Left ventricle myocardium inferior (tissue), 1 donor: ENCODE data around the gene ST3GAL2. TPM values are rescaled to one million over a fixed set of nuclear protein-coding genes. Genes with fewer than 3 reads are reported as not detected.

ENCODE experiments used
- DNase-seq: peaks from one replicate; pipeline ENCODE4 v3.0.0-alpha.2; 2020
- H3K27ac ChIP-seq: fragments of 200-600 bp; replicated peaks from 2 replicates; pipeline ENCODE4 v1.8.0; 2021
- H3K27me3 ChIP-seq: fragments of 200-600 bp; 2 replicates; pipeline ENCODE4 v1.8.0; 2021; ENCODE audit warnings: low read depth
- H3K36me3 ChIP-seq: fragments of 200-600 bp; 2 replicates; pipeline ENCODE4 v1.8.0; 2021
- H3K4me1 ChIP-seq: fragments of 200-600 bp; 2 replicates; pipeline ENCODE4 v1.8.0; 2021
- H3K4me3 ChIP-seq: fragments of 200-600 bp; 2 replicates; pipeline ENCODE4 v1.8.0; 2021; ENCODE audit warnings: mild to moderate bottlenecking, moderate library complexity
- H3K9me3 ChIP-seq: fragments of 200-600 bp; replicated peaks from 2 replicates; pipeline ENCODE4 v1.8.0; 2021
- intact Hi-C: fragments of 100-400 bp; cut with micrococcal nuclease; formaldehyde crosslinking; loops from one replicate; pipeline ENCODE4 v1.11.0; 2022
- total RNA-seq: library from RNA; stranded (reverse); fragmentation: NEBNext Ultra II Directional; extraction: Animal tissue kit (Norgen Biotek cat#: 25700); gene quantifications from one replicate; pipeline ENCODE4 v1.2.1, GENCODE V29; 2021
- TF ChIP-seq, protein P1 (sequence below): fragments of 200-600 bp; IDR thresholded peaks from 2 replicates; pipeline ENCODE4 v1.8.0; 2021; ENCODE audit warnings: antibody characterized with exemption, mild to moderate bottlenecking, borderline replicate concordance
- donor health status: DM: no; HTN: yes; CAD: no; lungs with severe emphysema.

ST3GAL2 gene
- total RNA-seq, 1 donor from 2014 or later = 22.3 TPM

DNA sequence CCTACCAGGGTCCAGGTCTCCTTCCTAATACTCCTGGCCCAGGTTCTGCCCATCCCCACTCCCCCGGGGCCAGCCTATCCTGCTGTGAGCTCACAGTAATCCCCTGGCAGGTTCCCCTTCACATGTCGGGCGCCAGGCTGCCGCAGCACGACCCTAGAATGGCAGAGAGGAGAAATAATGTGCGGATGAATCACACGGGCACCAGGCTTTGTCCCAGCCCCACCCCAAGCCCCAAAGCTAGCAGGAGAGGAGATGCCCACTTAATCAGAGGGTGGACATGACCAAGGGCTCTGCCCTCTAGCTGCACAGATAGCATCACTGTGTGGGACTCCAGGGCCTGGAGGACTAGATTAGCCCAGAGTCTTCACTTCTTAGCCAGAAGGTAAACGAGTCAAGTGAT is 39.5 kb downstream of the ST3GAL2 start:
- peaks cover 20% of the 10 kb centered on the region for H3K4me1 ChIP-seq
- TF ChIP-seq, protein P1, sequence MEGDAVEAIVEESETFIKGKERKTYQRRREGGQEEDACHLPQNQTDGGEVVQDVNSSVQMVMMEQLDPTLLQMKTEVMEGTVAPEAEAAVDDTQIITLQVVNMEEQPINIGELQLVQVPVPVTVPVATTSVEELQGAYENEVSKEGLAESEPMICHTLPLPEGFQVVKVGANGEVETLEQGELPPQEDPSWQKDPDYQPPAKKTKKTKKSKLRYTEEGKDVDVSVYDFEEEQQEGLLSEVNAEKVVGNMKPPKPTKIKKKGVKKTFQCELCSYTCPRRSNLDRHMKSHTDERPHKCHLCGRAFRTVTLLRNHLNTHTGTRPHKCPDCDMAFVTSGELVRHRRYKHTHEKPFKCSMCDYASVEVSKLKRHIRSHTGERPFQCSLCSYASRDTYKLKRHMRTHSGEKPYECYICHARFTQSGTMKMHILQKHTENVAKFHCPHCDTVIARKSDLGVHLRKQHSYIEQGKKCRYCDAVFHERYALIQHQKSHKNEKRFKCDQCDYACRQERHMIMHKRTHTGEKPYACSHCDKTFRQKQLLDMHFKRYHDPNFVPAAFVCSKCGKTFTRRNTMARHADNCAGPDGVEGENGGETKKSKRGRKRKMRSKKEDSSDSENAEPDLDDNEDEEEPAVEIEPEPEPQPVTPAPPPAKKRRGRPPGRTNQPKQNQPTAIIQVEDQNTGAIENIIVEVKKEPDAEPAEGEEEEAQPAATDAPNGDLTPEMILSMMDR = no peak
- peaks cover 27% of the 10 kb centered on the region for H3K36me3 ChIP-seq
- DNase-seq = no peak
- no peak overlapping the region for H3K27ac ChIP-seq
- intact Hi-C loops = no loop called here
- H3K4me3 ChIP-seq = no peak overlapping the region
- no peaks in the 10 kb centered on the region for H3K9me3 ChIP-seq
- no peaks in the 10 kb centered on the region for H3K27me3 ChIP-seq

DNA sequence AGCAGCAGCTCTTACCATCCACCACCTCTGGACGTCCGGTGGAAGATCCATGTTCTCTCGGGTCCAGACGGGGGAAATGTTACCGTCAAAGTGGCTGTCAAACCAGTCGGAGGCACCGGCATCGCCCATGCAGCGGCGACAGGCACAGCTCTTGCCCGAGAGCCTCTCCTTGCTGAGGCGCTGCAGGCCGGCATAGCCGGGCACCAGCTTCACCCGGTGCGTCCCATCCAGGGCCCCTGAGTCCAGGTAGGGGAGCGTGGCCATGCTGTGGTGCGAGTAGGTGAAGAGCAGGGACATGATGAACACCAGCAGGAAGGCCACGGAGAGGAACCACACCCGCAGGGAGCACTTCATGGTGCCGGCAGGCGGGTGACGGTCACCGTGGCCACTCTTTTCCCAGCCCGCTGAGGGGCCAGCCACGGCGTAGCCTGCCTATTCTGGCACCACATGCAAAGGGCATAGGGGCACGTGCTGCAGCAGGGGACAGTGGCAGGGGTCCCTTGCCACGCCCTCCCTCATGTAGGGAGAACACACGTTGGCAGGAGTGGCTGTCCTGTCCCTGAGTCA is 40.6 kb downstream of the ST3GAL2 start:
- no peak overlapping the region for H3K4me3 ChIP-seq
- no peaks in the 10 kb centered on the region for H3K9me3 ChIP-seq
- peaks cover 33% of the 10 kb centered on the region for H3K36me3 ChIP-seq
- DNase-seq = no peak
- peaks cover 13% of the 10 kb centered on the region for H3K4me1 ChIP-seq
- intact Hi-C loops = no loop called here
- TF ChIP-seq, protein P1 = no peak
- no peaks in the 10 kb centered on the region for H3K27me3 ChIP-seq
- H3K27ac ChIP-seq = no peak overlapping the region

DNA sequence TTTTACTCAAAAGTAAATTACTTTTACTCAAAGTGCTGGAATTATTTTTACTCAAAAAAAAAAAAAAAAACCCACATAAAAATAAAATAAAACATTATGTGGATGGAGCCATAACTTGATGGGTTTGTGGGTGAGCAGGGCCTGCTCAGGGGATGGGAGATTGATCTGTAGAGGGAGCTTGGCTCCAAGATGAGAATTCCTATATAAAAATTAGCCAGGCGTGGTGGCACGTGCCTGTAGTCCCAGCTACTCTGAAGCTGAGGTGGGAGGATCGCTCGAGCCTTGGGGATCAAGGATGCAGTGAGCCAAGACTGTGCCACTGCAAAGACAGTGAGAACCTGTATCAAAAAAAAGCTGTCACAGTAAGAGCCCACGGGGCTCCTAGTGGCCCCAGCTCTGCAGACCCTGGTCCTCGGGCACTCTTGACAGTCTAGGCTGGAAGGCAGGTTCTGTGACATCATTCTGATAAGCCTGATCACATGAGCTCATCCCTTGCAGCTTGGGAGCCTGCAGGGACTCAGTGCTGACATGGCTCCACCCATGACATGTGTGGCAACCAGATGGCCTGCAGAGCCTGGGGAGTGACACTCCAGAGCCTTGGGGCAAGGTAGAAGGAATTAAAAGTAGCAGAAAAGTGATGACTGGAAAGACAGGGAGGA is 42.5 kb downstream of the ST3GAL2 start:
- Histone ChIP-seq H3K4me3 (no peak overlapping the region), H3K36me3 (peaks cover 33% of the 10 kb centered on the region)
- TF ChIP-seq, protein P1 = no peak

DNA sequence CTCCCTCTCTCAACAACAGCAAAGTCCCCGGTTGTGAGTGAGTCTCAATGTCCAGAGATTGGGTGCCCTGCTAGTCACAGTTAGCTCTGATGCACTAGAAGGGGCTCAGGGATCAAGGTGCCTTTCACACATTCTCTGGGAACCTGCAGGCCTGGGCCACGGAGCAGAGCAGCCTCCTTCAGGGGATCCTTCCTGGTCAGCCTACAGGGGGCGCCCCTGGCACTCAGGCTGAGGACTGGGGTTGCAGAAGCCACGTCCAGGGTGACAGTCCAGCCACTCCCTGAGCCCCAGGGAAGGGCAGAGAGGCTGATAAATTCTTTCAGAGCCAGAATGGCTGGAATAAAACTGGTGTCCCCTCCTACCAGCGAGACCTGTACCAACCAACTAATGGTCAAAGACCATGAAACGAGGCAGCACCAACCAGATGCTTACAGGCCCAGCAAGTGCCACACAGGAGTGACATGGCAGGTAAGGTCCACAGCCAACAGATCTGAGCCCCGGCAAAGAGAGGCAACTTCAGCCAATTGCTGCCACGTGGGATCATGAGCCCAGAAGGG is 43.5 kb downstream of the ST3GAL2 start:
- Histone ChIP-seq H3K4me3 (no peak overlapping the region), H3K4me1 (peaks cover 27% of the 10 kb centered on the region), H3K36me3 (peaks cover 33% of the 10 kb centered on the region), H3K27me3 (no peaks in the 10 kb centered on the region), H3K27ac (no peak overlapping the region), H3K9me3 (no peaks in the 10 kb centered on the region)
- intact Hi-C loops = no loop called here
- DNase-seq = peak; percentile 63
- TF ChIP-seq, protein P1 = peak; percentile 77

More for the DNA sequence above, 42.5 kb downstream of the ST3GAL2 start:
- no peak overlapping the region for H3K27ac ChIP-seq
- intact Hi-C loops = no loop called here
- no peaks in the 10 kb centered on the region for H3K9me3 ChIP-seq
- no peaks in the 10 kb centered on the region for H3K27me3 ChIP-seq
- peaks cover 26% of the 10 kb centered on the region for H3K4me1 ChIP-seq
- DNase-seq = no peak

DNA sequence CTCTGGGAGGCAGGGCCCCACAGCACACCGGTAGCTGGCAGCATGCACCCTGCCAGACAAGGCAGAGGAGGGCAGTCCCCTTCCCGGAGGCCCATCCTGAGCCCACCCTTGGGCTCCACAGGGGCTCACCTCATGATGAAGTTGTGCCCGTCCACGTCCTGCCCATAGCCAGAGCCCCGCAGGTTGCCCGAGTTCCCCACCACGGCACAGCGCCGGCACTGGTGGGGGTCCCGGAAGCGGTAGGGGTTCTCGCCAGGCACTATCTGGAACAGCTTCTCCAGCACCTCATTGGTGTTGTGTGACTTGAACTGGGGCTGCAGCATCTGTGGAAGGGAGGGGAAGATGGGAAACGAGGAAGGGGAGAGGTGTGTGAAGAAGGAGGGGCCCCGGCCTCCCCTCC is 44.0 kb downstream of the ST3GAL2 start:
- DNase-seq = no peak
- intact Hi-C loops = no loop called here
- Histone ChIP-seq H3K27me3 (no peaks in the 10 kb centered on the region), H3K27ac (no peak overlapping the region), H3K4me1 (peaks cover 27% of the 10 kb centered on the region), H3K36me3 (peaks cover 32% of the 10 kb centered on the region), H3K4me3 (no peak overlapping the region), H3K9me3 (no peaks in the 10 kb centered on the region)
- TF ChIP-seq, protein P1 = no peak
